A549 (cell line): ENCODE results near the gene SSBP2. TPM values are rescaled to one million over a fixed set of nuclear protein-coding genes. Genes with fewer than 3 reads are reported as not detected.

Experiments used
- ATAC-seq, 2 experiments: fragments of 200-7000 bp in 1 of 2; fragments of >200 bp in 1 of 2; cut with Nextera tagmentation in 1 of 2; cut with Tn5 transposase in 1 of 2; 3 replicates each; pipeline versions ENCODE4 v1.8.0 to v1.9.1; 2018 to 2020; ENCODE audit warnings: mild to moderate bottlenecking in 1 of 2, moderate library complexity in 1 of 2
- CTCF ChIA-PET: fragments of 300-600 bp; sonication (Branson Sonifier 250); formaldehyde crosslinking; extraction: SDS; loops from one replicate; lab custom pipeline; 2021; ENCODE audit warnings: antibody characterized with exemption, inconsistent platforms; lab: Yijun Ruan, JAX
- POLR2A ChIA-PET: fragments of 350-600 bp; formaldehyde crosslinking; extraction: SDS; loops from one replicate; lab custom pipeline; 2021; ENCODE audit warnings: antibody characterized with exemption, inconsistent platforms; lab: Yijun Ruan, JAX
- DNase-seq, 2 experiments: peaks; one replicate each; pipeline versions ENCODE4 v3.0.0 to v3.0.0-alpha.2; 2011 to 2016; ENCODE audit warnings: low read depth in 1 of 2, low spot score in 1 of 2
- FAIRE-seq: peaks from 2 replicates; lab custom pipeline; 2011; peaks lifted over from hg19 to GRCh38; lab: Jason Lieb, UNC
- H3K27ac ChIP-seq, 2 experiments: fragments of >200 bp; sonication (Bioruptor Twin); formaldehyde crosslinking; 3 replicates each; pipeline ENCODE4 v1.5.1; 2016 to 2017
- H3K4me1 ChIP-seq: fragments of >200 bp; sonication (Bioruptor Twin); formaldehyde crosslinking; 3 replicates; pipeline ENCODE4 v1.6.1; 2016
- H3K4me2 ChIP-seq: fragments of >200 bp; sonication (Bioruptor Twin); formaldehyde crosslinking; 3 replicates; pipeline ENCODE4 v1.6.1; 2016
- H3K4me3 ChIP-seq: fragments of >200 bp; sonication (Bioruptor Twin); formaldehyde crosslinking; 3 replicates; pipeline ENCODE4 v1.5.1; 2016
- H3K9me3 ChIP-seq: fragments of >200 bp; sonication (Bioruptor Twin); formaldehyde crosslinking; 3 replicates; pipeline ENCODE4 v1.6.1; 2016
- CEBPB ChIP-seq, 2 experiments: fragments of >200 bp in 1 of 2; sonication (Bioruptor Twin) in 1 of 2; formaldehyde crosslinking in 1 of 2; IDR thresholded peaks; 2 replicates each; pipeline ENCODE4 v1.6.1; 2012 to 2016
- CHD2 ChIP-seq: fragments of 150-350 bp; IDR thresholded peaks from 2 replicates; pipeline ENCODE4 v1.6.1; 2014; ENCODE audit warnings: low read length; ENCODE audit not compliant: partially characterized antibody
- EHMT2 ChIP-seq: fragments of 200-600 bp; sonication (generic); IDR thresholded peaks from 2 replicates; pipeline ENCODE4 v1.6.1; 2016; ENCODE audit warnings: antibody characterized with exemption, low read depth, mild to moderate bottlenecking, moderate library complexity
- EP300 ChIP-seq, 2 experiments: fragments of >200 bp; sonication (Bioruptor Twin); formaldehyde crosslinking; IDR thresholded peaks; 2 replicates in 1 of 2; 3 replicates in 1 of 2; pipeline ENCODE4 v1.6.1; 2016 to 2017
- FOXS1 ChIP-seq: fragments of 250-450 bp; sonication (Bioruptor Pico); IDR thresholded peaks from 2 replicates; pipeline ENCODE4 v1.5.0; 2020; ENCODE audit warnings: mild to moderate bottlenecking, moderate library complexity
- HDAC2 ChIP-seq: fragments of 200-600 bp; sonication (generic); IDR thresholded peaks from 2 replicates; pipeline ENCODE4 v1.6.1; 2016
- HOXA7 ChIP-seq: fragments of 250-450 bp; sonication (Bioruptor Pico); IDR thresholded peaks from 2 replicates; pipeline ENCODE4 v1.5.0; 2020; ENCODE audit warnings: mild to moderate bottlenecking, moderate library complexity
- JUNB ChIP-seq: fragments of >200 bp; sonication (Bioruptor Twin); formaldehyde crosslinking; IDR thresholded peaks from 2 replicates; pipeline ENCODE4 v1.6.1; 2016
- KDM5A ChIP-seq: fragments of 200-600 bp; sonication (generic); IDR thresholded peaks from 2 replicates; pipeline ENCODE4 v1.6.1; 2016; ENCODE audit warnings: antibody characterized with exemption, mild to moderate bottlenecking
- MAFK ChIP-seq: fragments of 450-650 bp; IDR thresholded peaks from 2 replicates; pipeline ENCODE4 v1.6.1; 2014; ENCODE audit not compliant: partially characterized antibody
- RAD21 ChIP-seq, 2 experiments: fragments of >200 bp in 1 of 2; sonication (Bioruptor Twin) in 1 of 2; formaldehyde crosslinking in 1 of 2; IDR thresholded peaks in 1 of 2; conservative IDR thresholded peaks in 1 of 2; 2 replicates in 1 of 2; 3 replicates in 1 of 2; pipeline ENCODE4 v1.6.1; 2012 to 2018; ENCODE audit warnings: inconsistent platforms in 1 of 2
- RCOR1 ChIP-seq: fragments of 150-350 bp; IDR thresholded peaks from 2 replicates; pipeline ENCODE4 v1.6.1; 2014; ENCODE audit warnings: antibody characterized with exemption, low read length, low read depth
- SREBF2 ChIP-seq: fragments of 450-650 bp; IDR thresholded peaks from 2 replicates; pipeline ENCODE4 v1.6.1; 2014; ENCODE audit warnings: mild to moderate bottlenecking, moderate library complexity
- ZNF302 ChIP-seq: fragments of 250-450 bp; sonication (Bioruptor Pico); IDR thresholded peaks from 2 replicates; pipeline ENCODE4 v1.9.0; 2021; ENCODE audit warnings: inconsistent platforms, mild to moderate bottlenecking, moderate library complexity
- WGBS: methylation state at CpG from one replicate; pipeline ENCODE4 v1.1.6; 2017; ENCODE audit errors: missing lambda C conversion rate; 5-methylcytosine and 5-hydroxymethylcytosine counted together
- polyA plus RNA-seq, 4 experiments: library from polyadenylated mRNA; depleted of rRNA in 3 of 4; stranded (reverse); fragments of >200 nt; fragmentation: RNase III in 1 of 4; extraction: RNeasy Plus Mini Kit Qiagen cat#74134 plus additional on column Dnase treatment in 1 of 4; gene quantifications; 2 replicates in 3 of 4; 3 replicates in 1 of 4; pipeline ENCODE4 v1.2.3, GENCODE V29; 2011 to 2017
- TF ChIP-seq, protein P1 (sequence below): IDR thresholded peaks from 2 replicates; pipeline ENCODE4 v1.6.1; 2012
- TF ChIP-seq, protein P2 (sequence below): fragments of 250-450 bp; sonication (Bioruptor Pico); IDR thresholded peaks from 2 replicates; pipeline ENCODE4 v1.5.0; 2021; ENCODE audit warnings: mild to moderate bottlenecking, moderate library complexity, borderline replicate concordance
- TF ChIP-seq, protein P3 (sequence below): fragments of >200 bp; sonication (Bioruptor Twin); formaldehyde crosslinking; IDR thresholded peaks from 3 replicates; pipeline ENCODE4 v1.5.1; 2016
- TF ChIP-seq, protein P4 (sequence below): fragments of 450-650 bp; IDR thresholded peaks from 2 replicates; pipeline ENCODE4 v1.6.1; 2014; ENCODE audit warnings: antibody characterized with exemption
- TF ChIP-seq, protein P5 (sequence below): fragments of 250-450 bp; sonication (Bioruptor Pico); IDR thresholded peaks from 2 replicates; pipeline ENCODE4 v1.5.0; 2020; ENCODE audit warnings: low read depth, mild to moderate bottlenecking, moderate library complexity
- TF ChIP-seq, protein P6 (sequence below): fragments of >200 bp; sonication (Bioruptor Twin); formaldehyde crosslinking; IDR thresholded peaks from 3 replicates; pipeline ENCODE4 v1.6.1; 2016

The SSBP2 gene
- polyA plus RNA-seq, 2 of the 4 experiments (the other 2 are of a cell fraction): 4.5 to 14.2 TPM

DNA sequence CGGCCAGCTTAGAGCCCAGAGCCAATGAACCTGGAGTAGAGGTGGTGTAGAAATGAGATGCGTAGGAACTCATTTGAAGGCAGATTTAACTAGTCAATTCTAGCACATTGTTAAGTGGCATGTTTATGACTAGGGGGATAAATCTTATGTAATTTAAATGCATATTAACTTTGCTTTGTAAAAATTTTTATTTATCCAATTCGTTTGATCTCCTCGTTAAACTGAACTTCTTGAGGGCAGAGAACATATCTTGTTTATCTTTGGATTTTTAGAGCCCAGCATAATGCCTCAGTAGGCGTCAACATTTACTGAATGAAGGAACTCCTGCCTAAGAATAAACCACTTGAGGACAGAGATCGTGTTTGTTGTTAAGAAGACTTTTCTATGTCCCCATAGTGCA lies 315.9 kb downstream of the SSBP2 start:
- FAIRE-seq: no peak
- ChIA-PET POLR2A (no interaction called here), CTCF (interaction anchor here (1.6 kb wide), 1 partner anchor 72 kb away, joined by 4 read pairs; no protein-coding TSS in a partner anchor)
- no peak for DNase-seq
- H3K4me1 ChIP-seq: no peaks in the 10 kb centered on the region
- no peak overlapping the region for H3K4me3 ChIP-seq
- TF ChIP-seq SREBF2: no peak
- TF ChIP-seq, protein P1, sequence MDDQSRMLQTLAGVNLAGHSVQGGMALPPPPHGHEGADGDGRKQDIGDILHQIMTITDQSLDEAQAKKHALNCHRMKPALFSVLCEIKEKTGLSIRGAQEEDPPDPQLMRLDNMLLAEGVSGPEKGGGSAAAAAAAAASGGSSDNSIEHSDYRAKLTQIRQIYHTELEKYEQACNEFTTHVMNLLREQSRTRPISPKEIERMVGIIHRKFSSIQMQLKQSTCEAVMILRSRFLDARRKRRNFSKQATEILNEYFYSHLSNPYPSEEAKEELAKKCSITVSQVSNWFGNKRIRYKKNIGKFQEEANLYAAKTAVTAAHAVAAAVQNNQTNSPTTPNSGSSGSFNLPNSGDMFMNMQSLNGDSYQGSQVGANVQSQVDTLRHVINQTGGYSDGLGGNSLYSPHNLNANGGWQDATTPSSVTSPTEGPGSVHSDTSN: no peak
- no peak for TF ChIP-seq HOXA7 (CRISPR knock-in tag)
- no peak for TF ChIP-seq KDM5A
- no peak for TF ChIP-seq RCOR1
- no peak overlapping the region for H3K4me2 ChIP-seq
- no peak for ATAC-seq
- H3K9me3 ChIP-seq: no peaks in the 10 kb centered on the region
- no peak overlapping the region for H3K27ac ChIP-seq
- WGBS: 78% methylated on average over 6 of the region's 6 CpGs

DNA sequence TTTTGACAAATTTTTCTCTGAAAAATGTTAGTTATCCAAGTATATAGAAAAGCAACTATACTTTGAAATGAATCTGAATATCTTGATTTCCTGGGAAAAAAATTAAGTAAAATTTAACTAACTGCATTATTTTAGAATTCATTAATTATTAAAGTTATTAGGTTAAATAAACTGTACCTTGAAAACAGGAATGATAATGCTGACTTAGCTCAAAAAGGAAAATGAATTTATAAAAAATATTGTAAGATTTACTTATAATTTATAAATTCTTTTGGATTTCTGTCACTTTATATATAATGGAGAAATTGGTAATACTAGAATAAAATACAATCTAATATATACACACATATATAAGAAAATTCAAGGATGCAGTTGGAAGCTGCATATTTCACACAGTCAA lies 320.9 kb downstream of the SSBP2 start:
- no peak for ATAC-seq
- H3K4me1 ChIP-seq: peaks cover 24% of the 10 kb centered on the region
- ChIA-PET POLR2A (no interaction called here), CTCF (interaction anchor here (0.9 kb wide), 2 partner anchors 735 to 830 kb away, joined by 3 to 5 read pairs; no protein-coding TSS in a partner anchor)
- FAIRE-seq: no peak
- no peak overlapping the region for H3K4me3 ChIP-seq
- TF ChIP-seq, protein P2, sequence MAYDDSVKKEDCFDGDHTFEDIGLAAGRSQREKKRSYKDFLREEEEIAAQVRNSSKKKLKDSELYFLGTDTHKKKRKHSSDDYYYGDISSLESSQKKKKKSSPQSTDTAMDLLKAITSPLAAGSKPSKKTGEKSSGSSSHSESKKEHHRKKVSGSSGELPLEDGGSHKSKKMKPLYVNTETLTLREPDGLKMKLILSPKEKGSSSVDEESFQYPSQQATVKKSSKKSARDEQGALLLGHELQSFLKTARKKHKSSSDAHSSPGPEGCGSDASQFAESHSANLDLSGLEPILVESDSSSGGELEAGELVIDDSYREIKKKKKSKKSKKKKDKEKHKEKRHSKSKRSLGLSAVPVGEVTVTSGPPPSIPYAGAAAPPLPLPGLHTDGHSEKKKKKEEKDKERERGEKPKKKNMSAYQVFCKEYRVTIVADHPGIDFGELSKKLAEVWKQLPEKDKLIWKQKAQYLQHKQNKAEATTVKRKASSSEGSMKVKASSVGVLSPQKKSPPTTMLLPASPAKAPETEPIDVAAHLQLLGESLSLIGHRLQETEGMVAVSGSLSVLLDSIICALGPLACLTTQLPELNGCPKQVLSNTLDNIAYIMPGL (CRISPR knock-in tag): no peak
- TF ChIP-seq, protein P3, sequence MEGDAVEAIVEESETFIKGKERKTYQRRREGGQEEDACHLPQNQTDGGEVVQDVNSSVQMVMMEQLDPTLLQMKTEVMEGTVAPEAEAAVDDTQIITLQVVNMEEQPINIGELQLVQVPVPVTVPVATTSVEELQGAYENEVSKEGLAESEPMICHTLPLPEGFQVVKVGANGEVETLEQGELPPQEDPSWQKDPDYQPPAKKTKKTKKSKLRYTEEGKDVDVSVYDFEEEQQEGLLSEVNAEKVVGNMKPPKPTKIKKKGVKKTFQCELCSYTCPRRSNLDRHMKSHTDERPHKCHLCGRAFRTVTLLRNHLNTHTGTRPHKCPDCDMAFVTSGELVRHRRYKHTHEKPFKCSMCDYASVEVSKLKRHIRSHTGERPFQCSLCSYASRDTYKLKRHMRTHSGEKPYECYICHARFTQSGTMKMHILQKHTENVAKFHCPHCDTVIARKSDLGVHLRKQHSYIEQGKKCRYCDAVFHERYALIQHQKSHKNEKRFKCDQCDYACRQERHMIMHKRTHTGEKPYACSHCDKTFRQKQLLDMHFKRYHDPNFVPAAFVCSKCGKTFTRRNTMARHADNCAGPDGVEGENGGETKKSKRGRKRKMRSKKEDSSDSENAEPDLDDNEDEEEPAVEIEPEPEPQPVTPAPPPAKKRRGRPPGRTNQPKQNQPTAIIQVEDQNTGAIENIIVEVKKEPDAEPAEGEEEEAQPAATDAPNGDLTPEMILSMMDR: no peak
- no peak for TF ChIP-seq ZNF302 (CRISPR knock-in tag)
- no peak for TF ChIP-seq CEBPB (IDR thresholded peaks at IDR 0.05)
- peak; percentile 60 for TF ChIP-seq MAFK
- TF ChIP-seq FOXS1 (CRISPR knock-in tag): no peak
- no peak overlapping the region for H3K27ac ChIP-seq
- no peaks in the 10 kb centered on the region for H3K9me3 ChIP-seq
- H3K4me2 ChIP-seq: no peak overlapping the region
- DNase-seq: no peak

DNA sequence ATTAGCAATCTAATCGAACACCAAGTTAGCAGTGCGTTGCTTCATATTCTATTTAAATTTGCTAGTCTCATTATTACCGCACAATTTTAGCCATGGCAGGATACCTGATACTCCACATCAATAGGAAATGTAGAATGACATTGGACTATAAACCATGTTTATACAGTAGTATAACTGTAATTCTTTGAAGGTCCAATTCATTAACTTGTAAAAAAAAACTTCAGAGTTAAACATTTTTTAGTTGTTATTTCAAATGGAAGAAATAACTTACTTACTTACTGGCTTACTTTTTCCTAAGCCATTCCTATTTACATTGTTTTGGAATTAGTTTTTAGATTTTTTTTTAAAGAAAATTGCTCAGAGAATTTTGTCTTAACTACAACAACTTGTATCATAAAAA lies 321.5 kb downstream of the SSBP2 start:
- Histone ChIP-seq H3K27ac (no peak overlapping the region), H3K4me1 (peaks cover 24% of the 10 kb centered on the region), H3K9me3 (no peaks in the 10 kb centered on the region), H3K4me3 (no peak overlapping the region), H3K4me2 (peak overlapping the region; percentile 56)
- 74% methylated on average over 3 of the region's 3 CpGs for WGBS
- no peak for FAIRE-seq
- ATAC-seq: no peak
- ChIA-PET CTCF (interaction anchor here (0.9 kb wide), 3 partner anchors 735 to 830 kb away, joined by 3 to 5 read pairs (median 3); no protein-coding TSS in a partner anchor), POLR2A (no interaction called here)
- DNase-seq: no peak
- TF ChIP-seq CEBPB (IDR thresholded peaks at IDR 0.05): no peak
- TF ChIP-seq, protein P4, sequence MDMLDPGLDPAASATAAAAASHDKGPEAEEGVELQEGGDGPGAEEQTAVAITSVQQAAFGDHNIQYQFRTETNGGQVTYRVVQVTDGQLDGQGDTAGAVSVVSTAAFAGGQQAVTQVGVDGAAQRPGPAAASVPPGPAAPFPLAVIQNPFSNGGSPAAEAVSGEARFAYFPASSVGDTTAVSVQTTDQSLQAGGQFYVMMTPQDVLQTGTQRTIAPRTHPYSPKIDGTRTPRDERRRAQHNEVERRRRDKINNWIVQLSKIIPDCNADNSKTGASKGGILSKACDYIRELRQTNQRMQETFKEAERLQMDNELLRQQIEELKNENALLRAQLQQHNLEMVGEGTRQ: no peak
- no peak for TF ChIP-seq RAD21 (conservative IDR thresholded peaks at IDR 0.05 in 1 of 2, IDR thresholded peaks at IDR 0.05 in 1 of 2)
- TF ChIP-seq, protein P5, sequence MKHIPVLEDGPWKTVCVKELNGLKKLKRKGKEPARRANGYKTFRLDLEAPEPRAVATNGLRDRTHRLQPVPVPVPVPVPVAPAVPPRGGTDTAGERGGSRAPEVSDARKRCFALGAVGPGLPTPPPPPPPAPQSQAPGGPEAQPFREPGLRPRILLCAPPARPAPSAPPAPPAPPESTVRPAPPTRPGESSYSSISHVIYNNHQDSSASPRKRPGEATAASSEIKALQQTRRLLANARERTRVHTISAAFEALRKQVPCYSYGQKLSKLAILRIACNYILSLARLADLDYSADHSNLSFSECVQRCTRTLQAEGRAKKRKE (CRISPR knock-in tag): no peak
- TF ChIP-seq CHD2: no peak
- no peak for TF ChIP-seq HDAC2
- TF ChIP-seq EP300 (IDR thresholded peaks at IDR 0.05): no peak
- no peak for TF ChIP-seq JUNB
- TF ChIP-seq, protein P2 (CRISPR knock-in tag): no peak
- TF ChIP-seq, protein P3: no peak
- TF ChIP-seq EHMT2: no peak
- TF ChIP-seq, protein P6, sequence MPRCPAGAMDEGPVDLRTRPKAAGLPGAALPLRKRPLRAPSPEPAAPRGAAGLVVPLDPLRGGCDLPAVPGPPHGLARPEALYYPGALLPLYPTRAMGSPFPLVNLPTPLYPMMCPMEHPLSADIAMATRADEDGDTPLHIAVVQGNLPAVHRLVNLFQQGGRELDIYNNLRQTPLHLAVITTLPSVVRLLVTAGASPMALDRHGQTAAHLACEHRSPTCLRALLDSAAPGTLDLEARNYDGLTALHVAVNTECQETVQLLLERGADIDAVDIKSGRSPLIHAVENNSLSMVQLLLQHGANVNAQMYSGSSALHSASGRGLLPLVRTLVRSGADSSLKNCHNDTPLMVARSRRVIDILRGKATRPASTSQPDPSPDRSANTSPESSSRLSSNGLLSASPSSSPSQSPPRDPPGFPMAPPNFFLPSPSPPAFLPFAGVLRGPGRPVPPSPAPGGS: no peak
